Vagina (tissue), 2 donors: ENCODE measurements around the gene SACS. TPM values are rescaled to one million over a fixed set of nuclear protein-coding genes. Genes with fewer than 3 reads are reported as not detected.

Experiments
- DNase-seq, 2 donors: peaks; one replicate each; pipeline ENCODE4 v3.0.0-alpha.2; 2017; ENCODE audit errors: extremely low spot score in 2 of 2
- H3K27ac ChIP-seq: fragments of 200-600 bp; sonication (generic); one replicate; pipeline ENCODE4 v1.5.1; 2019
- H3K27me3 ChIP-seq: fragments of 200-600 bp; sonication (generic); one replicate; pipeline ENCODE4 v1.5.1; 2019
- H3K36me3 ChIP-seq, 2 donors: fragments of 200-600 bp; sonication (generic); one replicate each; pipeline ENCODE4 v1.5.1; 2017 to 2019
- H3K4me1 ChIP-seq: fragments of 200-600 bp; sonication (generic); one replicate; pipeline ENCODE4 v1.5.1; 2019
- H3K4me3 ChIP-seq, 2 donors: fragments of 200-600 bp; sonication (generic); 1 replicate in 1 of 2; 2 replicates in 1 of 2; pipeline ENCODE4 v1.5.1; 2016 to 2019
- H3K9me3 ChIP-seq: fragments of 200-600 bp; sonication (generic); one replicate; pipeline ENCODE4 v1.5.1; 2019
- POLR2A ChIP-seq, 2 donors: fragments of 450-650 bp; IDR thresholded peaks; one replicate each; pipeline ENCODE4 v1.6.1; 2017; ENCODE audit warnings: antibody characterized with exemption in 2 of 2, mild to moderate bottlenecking in 2 of 2, moderate library complexity in 2 of 2
- POLR2AphosphoS5 ChIP-seq, 2 donors: sonication (generic); formaldehyde crosslinking; IDR thresholded peaks; one replicate each; pipeline ENCODE4 v1.9.0; 2017; ENCODE audit warnings: antibody characterized with exemption in 2 of 2, mild to moderate bottlenecking in 2 of 2, low read depth in 1 of 2; ENCODE audit not compliant: insufficient read depth in 1 of 2
- intact Hi-C: fragments of 100-400 bp; cut with DNase I; formaldehyde crosslinking; loops from one replicate; pipeline ENCODE4 v1.15.1; 2023
- total RNA-seq: library from RNA; depleted of rRNA; stranded (reverse); fragments of >200 nt; gene quantifications from one replicate; pipeline ENCODE4 v1.2.3, GENCODE V29; 2016
- TF ChIP-seq, protein P1 (sequence below), 3 experiments: fragments of 450-650 bp in 2 of 3; fragments of 200-600 bp in 1 of 3; sonication (generic) in 1 of 3; IDR thresholded peaks; one replicate each; pipeline ENCODE4 v1.5.1; 2017 to 2019; ENCODE audit warnings: antibody characterized with exemption in 3 of 3, mild to moderate bottlenecking in 2 of 3, moderate library complexity in 2 of 3

SACS gene
- total RNA-seq, 1 donor from 2014 or later = 24.8 TPM

DNA sequence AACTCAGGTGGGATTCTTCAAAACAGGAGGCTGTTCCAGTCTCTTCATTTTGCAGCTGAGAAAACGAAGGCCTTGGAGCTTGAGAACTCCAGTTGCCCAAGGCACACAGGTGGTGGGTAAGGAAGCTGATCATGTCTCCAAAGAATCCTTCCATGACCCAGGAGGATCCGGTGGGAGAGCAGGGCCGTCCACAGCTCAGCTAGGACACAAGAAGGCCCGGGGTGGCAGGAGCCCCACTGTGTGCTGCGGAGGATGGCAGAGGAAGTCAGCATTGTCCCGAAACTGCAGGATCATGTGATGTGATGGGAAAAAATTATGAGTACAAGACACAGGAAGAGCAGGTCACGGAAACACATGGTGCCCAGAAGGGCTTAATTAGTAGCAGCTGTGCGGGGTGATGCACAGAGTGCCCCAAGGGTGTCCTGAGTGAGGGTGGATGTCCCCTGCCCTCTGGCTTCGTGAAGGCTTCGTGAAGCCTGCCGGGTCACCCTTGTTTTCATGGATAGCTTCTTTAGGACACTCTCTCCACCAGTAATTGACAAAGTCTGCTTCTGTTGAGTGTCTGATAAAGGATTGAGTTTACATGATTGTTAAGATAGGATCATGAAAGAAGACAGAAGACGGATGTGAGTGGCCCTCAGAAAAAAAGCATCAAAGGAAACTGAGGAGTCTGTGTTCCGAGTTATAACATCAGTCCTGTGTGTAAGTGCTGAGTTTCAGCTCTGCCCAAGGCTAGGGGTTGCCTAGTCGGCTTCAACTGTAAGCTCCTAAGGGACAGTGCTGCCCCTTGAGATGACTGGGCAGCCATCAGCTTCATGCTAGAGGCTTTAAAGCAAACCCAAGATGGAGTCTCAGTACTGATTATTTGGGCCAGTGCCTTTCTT lies 33.8 kb upstream of the SACS start:
- Histone ChIP-seq H3K27me3 (no peaks in the 10 kb centered on the region), H3K4me3 (no peak overlapping the region), H3K36me3 (no peaks in the 10 kb centered on the region), H3K27ac (peak overlapping the region; percentile 85), H3K9me3 (no peaks in the 10 kb centered on the region), H3K4me1 (peaks cover 6% of the 10 kb centered on the region)
- TF ChIP-seq POLR2AphosphoS5 (IDR thresholded peaks at IDR 0.05; ENCODE audit: insufficient read depth in 1 of 2, low read depth in 1 of 2) (no peak), POLR2A (IDR thresholded peaks at IDR 0.05) (no peak)
- TF ChIP-seq, protein P1, sequence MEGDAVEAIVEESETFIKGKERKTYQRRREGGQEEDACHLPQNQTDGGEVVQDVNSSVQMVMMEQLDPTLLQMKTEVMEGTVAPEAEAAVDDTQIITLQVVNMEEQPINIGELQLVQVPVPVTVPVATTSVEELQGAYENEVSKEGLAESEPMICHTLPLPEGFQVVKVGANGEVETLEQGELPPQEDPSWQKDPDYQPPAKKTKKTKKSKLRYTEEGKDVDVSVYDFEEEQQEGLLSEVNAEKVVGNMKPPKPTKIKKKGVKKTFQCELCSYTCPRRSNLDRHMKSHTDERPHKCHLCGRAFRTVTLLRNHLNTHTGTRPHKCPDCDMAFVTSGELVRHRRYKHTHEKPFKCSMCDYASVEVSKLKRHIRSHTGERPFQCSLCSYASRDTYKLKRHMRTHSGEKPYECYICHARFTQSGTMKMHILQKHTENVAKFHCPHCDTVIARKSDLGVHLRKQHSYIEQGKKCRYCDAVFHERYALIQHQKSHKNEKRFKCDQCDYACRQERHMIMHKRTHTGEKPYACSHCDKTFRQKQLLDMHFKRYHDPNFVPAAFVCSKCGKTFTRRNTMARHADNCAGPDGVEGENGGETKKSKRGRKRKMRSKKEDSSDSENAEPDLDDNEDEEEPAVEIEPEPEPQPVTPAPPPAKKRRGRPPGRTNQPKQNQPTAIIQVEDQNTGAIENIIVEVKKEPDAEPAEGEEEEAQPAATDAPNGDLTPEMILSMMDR (IDR thresholded peaks at IDR 0.05) = no peak
- DNase-seq = no peak
- intact Hi-C loops = loop anchor here (2.0 kb wide), 1 partner anchor 406 kb away; no protein-coding TSS in a partner anchor

DNA sequence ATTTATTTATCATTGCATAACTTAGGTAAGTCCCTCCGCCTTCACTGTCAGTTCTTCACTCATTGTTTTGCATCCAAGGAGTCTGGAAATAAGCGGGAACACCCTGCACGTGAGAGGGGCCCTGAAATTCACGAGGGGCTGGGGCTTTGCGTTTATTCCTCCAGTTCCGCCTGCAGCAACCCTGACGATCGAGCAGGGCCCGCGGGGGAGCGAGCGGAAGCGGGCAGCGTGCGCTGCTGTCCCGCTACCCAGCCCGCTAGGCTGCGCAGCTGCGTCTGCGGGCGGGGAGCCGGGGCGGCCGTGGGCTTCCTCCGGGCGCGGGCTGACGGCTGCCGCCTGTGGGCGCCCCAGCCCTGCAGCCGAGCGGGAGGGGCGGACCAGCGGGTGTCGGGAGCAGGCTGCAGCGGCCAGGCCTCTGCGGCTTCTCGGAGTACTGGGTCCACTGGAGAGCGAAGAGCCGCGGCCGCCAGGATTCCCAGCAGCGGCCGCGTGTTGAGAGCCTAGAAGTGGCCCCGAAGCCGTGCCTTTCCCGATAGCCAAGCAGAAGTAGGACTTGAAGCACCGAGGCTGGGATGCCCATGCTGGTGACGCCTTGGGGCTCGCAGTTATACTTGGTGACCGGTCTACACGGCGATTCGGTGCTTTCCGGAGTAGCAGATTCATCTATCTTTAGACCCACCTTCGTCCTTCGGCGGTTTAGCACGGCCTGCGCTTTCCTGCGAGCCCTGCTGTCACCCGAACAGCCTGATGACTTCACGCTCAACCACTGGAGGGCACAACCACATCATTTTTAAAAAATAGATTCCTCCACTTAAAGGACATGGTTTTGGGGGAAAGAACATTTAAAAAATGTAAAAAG lies 32.9 kb upstream of the SACS start:
- peak in 1 of 2 donors; percentile 22 for TF ChIP-seq POLR2AphosphoS5 (IDR thresholded peaks at IDR 0.05; ENCODE audit: insufficient read depth in 1 of 2, low read depth in 1 of 2)
- TF ChIP-seq, protein P1 (IDR thresholded peaks at IDR 0.05) = peak in 2 of 3 experiments; percentile 17 to 61
- TF ChIP-seq POLR2A (IDR thresholded peaks at IDR 0.05) = no peak
- Histone ChIP-seq H3K27ac (peak overlapping the region; percentile 85), H3K9me3 (no peaks in the 10 kb centered on the region), H3K36me3 (no peaks in the 10 kb centered on the region), H3K4me3 (peak overlapping the region; percentile 54 to 66), H3K27me3 (no peaks in the 10 kb centered on the region), H3K4me1 (peaks cover 6% of the 10 kb centered on the region)
- DNase-seq = no peak
- intact Hi-C loops = loop anchor here (2.0 kb wide), 1 partner anchor 406 kb away; no protein-coding TSS in a partner anchor

DNA sequence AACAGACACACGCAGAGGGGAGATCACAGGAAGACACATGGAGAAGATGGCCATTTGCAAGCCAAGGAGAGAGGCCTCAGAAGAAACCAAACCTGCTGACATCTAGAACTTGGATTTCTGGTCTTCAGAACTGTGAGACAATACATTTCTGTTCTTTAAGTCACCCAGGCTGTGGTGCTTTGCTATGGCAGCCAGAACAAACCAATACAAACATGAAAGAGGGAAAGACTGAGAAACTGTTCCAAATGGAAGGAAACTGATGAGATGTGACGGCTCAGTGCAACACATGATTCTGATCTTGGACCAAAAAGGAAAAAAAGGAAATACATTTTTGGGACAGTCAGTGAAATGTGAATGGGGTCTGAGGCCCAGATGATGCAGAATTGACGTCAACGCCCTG lies 30.2 kb upstream of the SACS start:
- no peak overlapping the region for H3K4me3 ChIP-seq
- TF ChIP-seq POLR2AphosphoS5 (IDR thresholded peaks at IDR 0.05; ENCODE audit: insufficient read depth in 1 of 2, low read depth in 1 of 2) (no peak), POLR2A (IDR thresholded peaks at IDR 0.05) (no peak)
- TF ChIP-seq, protein P1 (IDR thresholded peaks at IDR 0.05) = no peak
- intact Hi-C loops = no loop called here

DNA sequence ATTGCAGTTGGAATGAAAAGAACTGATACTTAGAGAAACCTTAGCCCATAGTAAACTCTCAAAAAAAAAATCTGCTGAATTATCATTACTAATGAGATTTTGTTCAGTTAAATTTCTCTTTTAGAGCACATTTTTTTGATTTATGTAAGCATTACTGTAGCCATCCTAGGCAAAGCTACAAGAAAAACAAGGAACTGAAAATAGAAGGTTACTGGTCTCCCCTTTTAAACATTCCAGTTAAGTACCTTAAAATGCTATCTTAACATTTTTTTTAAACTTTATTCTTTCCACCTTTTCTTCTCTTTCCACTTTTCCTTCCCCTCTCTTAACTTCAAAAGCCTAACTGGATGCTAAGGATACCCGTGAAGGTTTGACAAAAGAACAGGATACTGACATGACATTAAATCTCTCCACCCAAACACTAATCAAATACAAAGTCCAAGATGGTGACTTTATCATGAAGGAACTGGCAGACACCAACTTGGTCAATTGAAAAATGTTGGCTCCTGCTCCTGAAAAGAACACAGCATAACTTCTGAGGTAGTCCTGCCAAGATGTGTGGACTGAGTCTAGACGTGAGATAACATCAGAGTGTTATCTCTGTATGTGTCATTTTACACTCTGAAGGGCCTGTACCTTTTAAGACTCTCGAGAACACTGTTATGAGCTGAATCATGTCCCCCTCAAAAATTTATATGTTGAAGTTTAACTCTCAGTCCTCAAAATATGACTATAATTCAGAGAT lies 29.5 kb upstream of the SACS start:
- no peak overlapping the region for H3K4me3 ChIP-seq
- DNase-seq = no peak
- no peaks in the 10 kb centered on the region for H3K9me3 ChIP-seq
- TF ChIP-seq, protein P1 (IDR thresholded peaks at IDR 0.05) = no peak
- TF ChIP-seq POLR2AphosphoS5 (IDR thresholded peaks at IDR 0.05; ENCODE audit: insufficient read depth in 1 of 2, low read depth in 1 of 2) = no peak
- no peak for TF ChIP-seq POLR2A (IDR thresholded peaks at IDR 0.05)
- no peaks in the 10 kb centered on the region for H3K36me3 ChIP-seq
- H3K27me3 ChIP-seq = no peaks in the 10 kb centered on the region
- no peak overlapping the region for H3K27ac ChIP-seq
- H3K4me1 ChIP-seq = peaks cover 6% of the 10 kb centered on the region
- intact Hi-C loops = no loop called here

More for the DNA sequence above, 30.2 kb upstream of the SACS start:
- H3K27ac ChIP-seq = no peak overlapping the region
- peaks cover 6% of the 10 kb centered on the region for H3K4me1 ChIP-seq
- no peak for DNase-seq
- no peaks in the 10 kb centered on the region for H3K27me3 ChIP-seq
- H3K36me3 ChIP-seq = no peaks in the 10 kb centered on the region
- no peaks in the 10 kb centered on the region for H3K9me3 ChIP-seq
